Effector CD4-positive, alpha-beta T cell (primary cell): Measurements from ENCODE around the gene VOPP1.

Experiments used
- DNase-seq: peaks from one replicate; pipeline ENCODE4 v3.0.0-alpha.2; 2020

Gene VOPP1

DNA sequence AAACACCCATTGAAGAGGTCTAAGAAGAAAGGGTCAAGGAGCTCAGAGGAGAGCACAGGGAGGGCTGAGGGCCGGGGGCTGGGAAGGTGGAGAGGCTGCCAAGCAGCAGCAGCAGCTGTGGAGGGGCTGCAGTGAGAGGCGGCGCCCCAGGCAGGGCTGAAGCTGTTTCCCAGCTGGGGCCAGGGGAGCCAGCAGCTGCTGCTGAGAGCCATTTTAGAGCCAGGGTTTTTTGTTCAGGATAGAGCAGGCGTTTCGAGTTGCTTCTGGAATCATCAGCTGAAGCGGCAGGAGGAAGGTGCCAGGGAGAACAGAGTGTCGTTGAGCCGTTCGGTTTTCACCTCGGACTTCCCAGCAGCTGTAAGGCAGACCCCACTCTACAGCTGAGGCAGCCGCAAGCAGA lies 144.5 kb downstream of the VOPP1 start:
- no peak for DNase-seq

DNA sequence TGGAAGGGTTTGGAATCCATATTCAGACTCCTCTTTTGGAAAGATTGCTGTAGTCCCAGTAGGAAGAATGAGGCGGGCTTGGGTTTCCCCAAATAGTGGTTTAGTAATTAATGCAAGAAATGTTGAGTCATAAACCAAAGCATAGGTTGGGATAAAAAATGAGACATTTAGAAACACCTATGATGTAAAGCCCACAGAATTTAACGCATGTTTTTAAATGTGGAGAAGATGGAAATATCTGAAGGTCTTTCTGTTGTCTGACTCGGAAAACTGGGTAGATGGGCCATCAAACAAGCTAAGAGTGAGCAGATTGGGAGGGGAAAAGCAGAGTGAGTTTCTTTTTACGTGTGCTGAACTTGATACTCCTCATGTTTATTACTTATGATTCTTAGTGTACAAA lies 145.0 kb downstream of the VOPP1 start:
- no peak for DNase-seq

DNA sequence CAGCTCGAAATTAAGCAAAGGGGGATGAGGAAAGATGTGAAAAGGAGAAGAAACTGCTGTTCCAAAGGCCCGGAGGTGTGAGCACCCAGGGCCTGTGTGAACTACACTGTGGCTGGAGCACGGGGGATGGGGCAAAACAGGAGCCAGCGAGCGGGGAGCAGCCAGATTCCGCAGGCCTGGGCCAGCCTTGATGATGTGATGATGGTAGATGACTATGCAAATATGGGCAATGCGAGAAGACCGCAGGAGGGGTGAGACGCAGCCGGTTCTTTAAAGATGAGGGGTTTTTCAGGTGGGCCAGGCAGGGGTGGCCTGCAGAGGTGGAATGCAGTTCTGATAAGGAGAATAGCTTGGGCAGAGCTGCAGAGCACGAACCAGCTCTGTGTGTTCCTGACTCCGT lies 145.6 kb downstream of the VOPP1 start:
- no peak for DNase-seq

- no peak for DNase-seq
Observed at GRCh38 chr7:55425141-55425752, 147.1 kb downstream of the VOPP1 start.

DNA sequence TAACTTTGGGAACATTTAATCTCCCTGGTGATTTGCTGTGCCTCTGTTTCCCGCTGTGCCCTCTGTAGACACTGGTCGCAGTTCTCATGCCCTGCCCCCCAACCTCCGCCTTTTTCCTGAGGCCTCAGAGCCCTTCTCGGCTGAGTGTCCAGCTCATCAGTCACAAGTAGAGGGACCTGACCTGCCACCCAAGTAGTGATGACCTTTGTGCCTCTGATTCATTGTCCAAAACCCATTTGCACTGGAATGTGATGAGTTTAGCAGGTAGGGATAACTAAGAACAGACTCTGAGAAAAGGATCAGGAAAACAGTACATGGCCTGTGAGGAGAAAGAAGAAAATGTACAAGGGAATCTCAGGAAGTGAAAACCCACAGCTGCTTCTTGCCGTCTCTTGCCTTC lies 148.4 kb downstream of the VOPP1 start:
- no peak for DNase-seq

DNA sequence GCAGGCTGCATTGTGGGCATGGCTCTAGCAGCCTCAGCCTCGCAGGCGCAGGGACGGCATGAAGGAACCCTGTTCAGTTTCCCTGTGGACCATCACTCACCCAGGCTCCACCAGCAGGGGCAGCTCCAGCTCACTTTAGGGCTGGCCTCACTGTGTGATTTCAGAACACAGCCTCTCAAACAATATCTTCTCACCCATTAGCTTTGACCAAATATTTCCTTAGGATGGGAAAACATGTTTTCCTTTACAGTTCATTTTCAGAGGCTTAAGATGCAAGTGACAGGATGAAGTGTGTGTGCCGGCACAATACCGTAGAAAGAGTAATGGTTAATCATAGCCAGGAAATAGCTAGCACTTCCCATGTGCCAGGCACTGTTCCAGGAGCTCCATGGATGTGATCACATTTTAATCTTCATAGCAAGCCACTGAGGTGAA lies 149.0 kb downstream of the VOPP1 start:
- DNase-seq = no peak
